ENCODE results near the gene PADI6. TPM values are rescaled to one million over a fixed set of nuclear protein-coding genes. Genes with fewer than 3 reads are reported as not detected.

Gene PADI6
- not detected for polyA plus RNA-seq (2012; ENCODE audit: insufficient read length, low read depth)

- TF ChIP-seq POLR2AphosphoS5 (IDR thresholded peaks at IDR 0.05; ENCODE audit: low read depth, low read length) (no peak), TAF1 (IDR thresholded peaks at IDR 0.05; ENCODE audit: borderline replicate concordance, insufficient read depth, low read length) (no peak), SIN3A (IDR thresholded peaks at IDR 0.05; ENCODE audit: borderline replicate concordance, insufficient read depth, low read length) (no peak), REST (IDR thresholded peaks at IDR 0.05; ENCODE audit: insufficient read depth in 1 of 2, low read depth in 2 of 2, low read length in 2 of 2) (no peak), FOXP2 (optimal IDR thresholded peaks at IDR 0.05; ENCODE audit: borderline replicate concordance, extremely low read depth, extremely low read length, insufficient read depth) (no peak)
Measured at GRCh38 chr1:17371896-17372295, at the start of gene PADI6. PADI6 (plus strand) TSS chr1:17372196; CDS start chr1:17372246, 50 bp downstream.

DNA sequence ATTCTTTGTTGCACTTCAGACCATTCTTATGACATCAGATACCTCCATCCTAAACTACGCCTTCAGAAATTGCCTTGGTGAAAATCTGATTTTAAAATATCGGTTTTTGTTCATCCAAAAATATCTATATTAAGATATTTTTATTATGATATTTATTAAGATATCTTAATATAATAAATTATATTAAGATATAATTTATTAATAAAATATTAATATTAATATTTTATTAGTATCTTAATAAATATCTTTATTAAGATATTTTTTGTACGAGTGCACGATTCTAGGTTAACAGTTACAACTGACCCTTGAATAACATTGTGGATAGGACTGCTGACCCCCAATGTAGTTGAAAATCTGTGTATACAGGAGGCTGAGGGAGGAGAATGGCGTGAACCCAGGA, 43.1 kb upstream of the PADI6 start:
- TF ChIP-seq POLR2AphosphoS5 (IDR thresholded peaks at IDR 0.05; ENCODE audit: low read depth, low read length) (no peak), SIN3A (IDR thresholded peaks at IDR 0.05; ENCODE audit: borderline replicate concordance, insufficient read depth, low read length) (no peak), FOXP2 (optimal IDR thresholded peaks at IDR 0.05; ENCODE audit: borderline replicate concordance, extremely low read depth, extremely low read length, insufficient read depth) (no peak), TAF1 (IDR thresholded peaks at IDR 0.05; ENCODE audit: borderline replicate concordance, insufficient read depth, low read length) (no peak), REST (IDR thresholded peaks at IDR 0.05; ENCODE audit: insufficient read depth in 1 of 2, low read depth in 2 of 2, low read length in 2 of 2) (no peak)

GRCh38 chr1:17329610-17330009, 42.4 kb upstream of the PADI6 start:
- TF ChIP-seq TAF1 (IDR thresholded peaks at IDR 0.05; ENCODE audit: borderline replicate concordance, insufficient read depth, low read length), result no peak
- no peak for TF ChIP-seq SIN3A (IDR thresholded peaks at IDR 0.05; ENCODE audit: borderline replicate concordance, insufficient read depth, low read length)
- TF ChIP-seq REST (IDR thresholded peaks at IDR 0.05; ENCODE audit: insufficient read depth in 1 of 2, low read depth in 2 of 2, low read length in 2 of 2), result no peak
- TF ChIP-seq POLR2AphosphoS5 (IDR thresholded peaks at IDR 0.05; ENCODE audit: low read depth, low read length), result no peak
- TF ChIP-seq FOXP2 (optimal IDR thresholded peaks at IDR 0.05; ENCODE audit: borderline replicate concordance, extremely low read depth, extremely low read length, insufficient read depth), result no peak

DNA sequence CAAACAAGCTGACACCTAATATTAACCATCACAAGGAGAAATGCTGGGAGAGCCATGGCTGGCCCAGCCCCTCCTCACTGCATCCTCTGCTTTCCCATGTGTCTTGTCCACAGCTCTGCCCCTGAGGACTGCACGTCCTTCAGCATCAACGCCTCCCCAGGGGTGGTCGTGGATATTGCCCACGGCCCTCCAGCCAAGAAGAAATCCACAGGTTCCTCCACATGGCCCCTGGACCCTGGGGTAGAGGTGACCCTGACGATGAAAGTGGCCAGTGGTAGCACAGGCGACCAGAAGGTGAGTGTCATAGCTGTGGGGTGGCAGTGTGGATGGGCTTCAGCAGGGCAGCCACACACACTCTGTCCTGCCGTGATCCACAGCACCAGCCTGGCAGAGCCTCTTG, 41.1 kb upstream of the PADI6 start:
- TF ChIP-seq TAF1 (IDR thresholded peaks at IDR 0.05; ENCODE audit: borderline replicate concordance, insufficient read depth, low read length) (no peak), SIN3A (IDR thresholded peaks at IDR 0.05; ENCODE audit: borderline replicate concordance, insufficient read depth, low read length) (no peak), POLR2AphosphoS5 (IDR thresholded peaks at IDR 0.05; ENCODE audit: low read depth, low read length) (no peak), FOXP2 (optimal IDR thresholded peaks at IDR 0.05; ENCODE audit: borderline replicate concordance, extremely low read depth, extremely low read length, insufficient read depth) (no peak), REST (IDR thresholded peaks at IDR 0.05; ENCODE audit: insufficient read depth in 1 of 2, low read depth in 2 of 2, low read length in 2 of 2) (no peak)

DNA sequence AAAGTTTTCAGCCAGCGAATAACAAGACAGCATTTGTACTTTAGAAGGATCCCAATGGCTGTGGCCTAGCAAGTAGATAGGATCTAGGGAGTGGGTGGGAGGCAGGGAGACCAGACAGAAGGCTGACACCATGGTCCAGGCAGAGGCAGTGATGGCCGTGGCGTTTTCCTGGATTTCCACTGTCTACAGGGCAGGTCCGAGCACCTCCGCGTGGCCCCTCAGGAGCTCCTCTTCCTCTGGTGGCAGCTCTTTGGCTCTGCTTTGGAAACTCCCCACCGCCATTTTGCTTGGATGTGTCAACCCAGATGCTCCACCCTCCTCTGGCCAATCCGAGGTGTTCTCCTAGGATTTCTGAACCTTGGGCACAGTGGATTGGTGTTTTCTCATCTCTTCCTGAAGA, 38.9 kb upstream of the PADI6 start:
- TF ChIP-seq SIN3A (IDR thresholded peaks at IDR 0.05; ENCODE audit: borderline replicate concordance, insufficient read depth, low read length) (no peak), FOXP2 (optimal IDR thresholded peaks at IDR 0.05; ENCODE audit: borderline replicate concordance, extremely low read depth, extremely low read length, insufficient read depth) (no peak), TAF1 (IDR thresholded peaks at IDR 0.05; ENCODE audit: borderline replicate concordance, insufficient read depth, low read length) (no peak), REST (IDR thresholded peaks at IDR 0.05; ENCODE audit: insufficient read depth in 1 of 2, low read depth in 2 of 2, low read length in 2 of 2) (no peak), POLR2AphosphoS5 (IDR thresholded peaks at IDR 0.05; ENCODE audit: low read depth, low read length) (no peak)

Data from PFSK-1 (cell line).